ENCODE results near the gene CCDC171.

DNA sequence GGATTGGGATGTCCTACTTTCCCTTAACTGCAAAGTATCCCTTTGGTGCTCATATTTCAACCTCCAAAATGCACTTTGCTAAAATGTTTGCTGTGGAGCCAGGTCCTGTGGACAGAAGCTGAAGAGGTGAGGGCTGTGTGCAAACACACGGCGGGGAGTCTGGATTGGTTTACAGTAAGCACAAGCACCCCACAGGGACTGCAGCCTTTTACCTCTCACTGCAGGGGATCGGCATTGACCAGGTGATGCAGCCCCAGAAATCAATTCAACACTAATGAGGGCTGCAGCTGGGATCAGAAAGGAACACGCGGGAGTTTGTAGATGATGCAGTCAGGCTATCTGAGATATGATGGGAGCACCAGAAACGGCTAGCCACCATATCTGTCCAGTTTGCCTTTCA, 450.9 kb downstream of the CCDC171 start:
- TF ChIP-seq, protein P1, sequence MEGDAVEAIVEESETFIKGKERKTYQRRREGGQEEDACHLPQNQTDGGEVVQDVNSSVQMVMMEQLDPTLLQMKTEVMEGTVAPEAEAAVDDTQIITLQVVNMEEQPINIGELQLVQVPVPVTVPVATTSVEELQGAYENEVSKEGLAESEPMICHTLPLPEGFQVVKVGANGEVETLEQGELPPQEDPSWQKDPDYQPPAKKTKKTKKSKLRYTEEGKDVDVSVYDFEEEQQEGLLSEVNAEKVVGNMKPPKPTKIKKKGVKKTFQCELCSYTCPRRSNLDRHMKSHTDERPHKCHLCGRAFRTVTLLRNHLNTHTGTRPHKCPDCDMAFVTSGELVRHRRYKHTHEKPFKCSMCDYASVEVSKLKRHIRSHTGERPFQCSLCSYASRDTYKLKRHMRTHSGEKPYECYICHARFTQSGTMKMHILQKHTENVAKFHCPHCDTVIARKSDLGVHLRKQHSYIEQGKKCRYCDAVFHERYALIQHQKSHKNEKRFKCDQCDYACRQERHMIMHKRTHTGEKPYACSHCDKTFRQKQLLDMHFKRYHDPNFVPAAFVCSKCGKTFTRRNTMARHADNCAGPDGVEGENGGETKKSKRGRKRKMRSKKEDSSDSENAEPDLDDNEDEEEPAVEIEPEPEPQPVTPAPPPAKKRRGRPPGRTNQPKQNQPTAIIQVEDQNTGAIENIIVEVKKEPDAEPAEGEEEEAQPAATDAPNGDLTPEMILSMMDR (conservative IDR thresholded peaks at IDR 0.05; ENCODE audit: low read length), result no peak
- no peak for TF ChIP-seq EZH2phosphoT487 (IDR thresholded peaks at IDR 0.05; ENCODE audit: borderline replicate concordance, low read depth, low read length)
